ENCODE data around the gene CEMIP2. TPM values are rescaled to one million over a fixed set of nuclear protein-coding genes. Genes with fewer than 3 reads are reported as not detected.

Gene CEMIP2
- total RNA-seq, 1 donor from 2014 or later = 70.0 TPM

- no peak for DNase-seq (ENCODE audit: low spot score)
- Mint-ChIP-seq H3K27me3 (ENCODE audit: insufficient read depth) (peaks cover 4% of the 10 kb centered on the region), H3K36me3 (ENCODE audit: low read depth) (no peaks in the 10 kb centered on the region), H3K27ac (no peak overlapping the region), H3K9me3 (no peaks in the 10 kb centered on the region), H3K4me3 (no peak overlapping the region), H3K4me1 (ENCODE audit: low read depth) (peaks cover 36% of the 10 kb centered on the region)
- intact Hi-C loops (cut with micrococcal nuclease) = no loop called here
Measured at GRCh38 chr9:71637926-71638325, 130.4 kb downstream of the CEMIP2 start.

- intact Hi-C loops (cut with micrococcal nuclease) = no loop called here
- Mint-ChIP-seq H3K9me3 (no peaks in the 10 kb centered on the region), H3K4me1 (ENCODE audit: low read depth) (peaks cover 36% of the 10 kb centered on the region), H3K4me3 (no peak overlapping the region), H3K27ac (no peak overlapping the region), H3K36me3 (ENCODE audit: low read depth) (peaks cover 3% of the 10 kb centered on the region), H3K27me3 (ENCODE audit: insufficient read depth) (peaks cover 4% of the 10 kb centered on the region)
- no peak for DNase-seq (ENCODE audit: low spot score)
Measured at GRCh38 chr9:71637375-71637774, 130.9 kb downstream of the CEMIP2 start.

GRCh38 chr9:71636143-71636839 lies 132.0 kb downstream of the CEMIP2 start:
- no peaks in the 10 kb centered on the region for H3K9me3 Mint-ChIP-seq
- H3K36me3 Mint-ChIP-seq (ENCODE audit: low read depth) = peaks cover 4% of the 10 kb centered on the region
- no peak for DNase-seq (ENCODE audit: low spot score)
- no peak overlapping the region for H3K4me3 Mint-ChIP-seq
- no peak overlapping the region for H3K27ac Mint-ChIP-seq
- intact Hi-C loops (cut with micrococcal nuclease) = no loop called here
- H3K27me3 Mint-ChIP-seq (ENCODE audit: insufficient read depth) = peaks cover 9% of the 10 kb centered on the region
- peaks cover 40% of the 10 kb centered on the region for H3K4me1 Mint-ChIP-seq (ENCODE audit: low read depth)

- Mint-ChIP-seq H3K9me3 (no peaks in the 10 kb centered on the region), H3K27me3 (ENCODE audit: insufficient read depth) (peaks cover 9% of the 10 kb centered on the region), H3K4me1 (ENCODE audit: low read depth) (peaks cover 43% of the 10 kb centered on the region), H3K4me3 (no peak overlapping the region), H3K36me3 (ENCODE audit: low read depth) (peaks cover 4% of the 10 kb centered on the region), H3K27ac (no peak overlapping the region)
- intact Hi-C loops (cut with micrococcal nuclease) = no loop called here
- DNase-seq (ENCODE audit: low spot score) = no peak
Measured at GRCh38 chr9:71634752-71635151, 133.6 kb downstream of the CEMIP2 start.

Other genes with a start within 250 kb of the CEMIP2 start
- gene ABHD17B, start 142.7 kb upstream of the CEMIP2 start, total RNA-seq = 18.5 and 20.4 TPM in 2 replicates
- 9.3 and 9.8 TPM in 2 replicates for gene C9orf85, start 143.1 kb upstream of the CEMIP2 start, total RNA-seq

Measured in activated T-helper 1 cell treated with anti-CD3 and anti-CD28 coated beads, Interleukin-12 subunit alpha, Interleukin-12 subunit beta, Interleukin-2, Interleukin-4 antibody, amounts not matched to agents 30 ng/mL and 10 ng/mL and 1 ng/mL, durations not matched to agents 14 hours and 24 hours and 36 hours (primary cell).